IPS-15b (cell line): ENCODE measurements around the gene MRTFB.

Source experiments
- H3K27me3 ChIP-seq: one replicate; pipeline ENCODE4 v1.6.1; 2013; ENCODE audit warnings: low read length; ENCODE audit not compliant: control insufficient read depth, insufficient read depth
- H3K36me3 ChIP-seq: one replicate; pipeline ENCODE4 v1.6.1; 2013; ENCODE audit warnings: low read length; ENCODE audit not compliant: control insufficient read depth, insufficient read depth
- H3K4me1 ChIP-seq: one replicate; pipeline ENCODE4 v1.6.1; 2013; ENCODE audit warnings: mild to moderate bottlenecking, low read length; ENCODE audit not compliant: control insufficient read depth, insufficient read depth
- H3K4me3 ChIP-seq: one replicate; pipeline ENCODE4 v1.5.1; 2013; ENCODE audit warnings: low read depth, low read length
- H3K9ac ChIP-seq: one replicate; pipeline ENCODE4 v1.6.1; 2013; ENCODE audit warnings: low read depth, mild to moderate bottlenecking, low read length
- H3K9me3 ChIP-seq: one replicate; pipeline ENCODE4 v1.6.1; 2013; ENCODE audit warnings: mild to moderate bottlenecking, low read length; ENCODE audit not compliant: control insufficient read depth, insufficient read depth

The MRTFB gene

GRCh38 chr16:14095883-14096551, 24.9 kb downstream of the MRTFB start:
- no peak overlapping the region for H3K9ac ChIP-seq
- H3K4me1 ChIP-seq: no peaks in the 10 kb centered on the region
- H3K27me3 ChIP-seq: no peaks in the 10 kb centered on the region
- no peaks in the 10 kb centered on the region for H3K36me3 ChIP-seq
- H3K9me3 ChIP-seq: no peaks in the 10 kb centered on the region
- no peak overlapping the region for H3K4me3 ChIP-seq

- Histone ChIP-seq H3K4me1 (no peaks in the 10 kb centered on the region), H3K4me3 (no peak overlapping the region), H3K9me3 (no peaks in the 10 kb centered on the region), H3K27me3 (no peaks in the 10 kb centered on the region), H3K36me3 (no peaks in the 10 kb centered on the region), H3K9ac (no peak overlapping the region)
Measured at GRCh38 chr16:14097182-14097959, 26.3 kb downstream of the MRTFB start.

- Histone ChIP-seq H3K9ac (no peak overlapping the region), H3K27me3 (no peaks in the 10 kb centered on the region), H3K4me3 (no peak overlapping the region), H3K36me3 (no peaks in the 10 kb centered on the region), H3K9me3 (no peaks in the 10 kb centered on the region), H3K4me1 (peaks cover 3% of the 10 kb centered on the region)
Measured at GRCh38 chr16:14098081-14098480, 27.0 kb downstream of the MRTFB start.

DNA sequence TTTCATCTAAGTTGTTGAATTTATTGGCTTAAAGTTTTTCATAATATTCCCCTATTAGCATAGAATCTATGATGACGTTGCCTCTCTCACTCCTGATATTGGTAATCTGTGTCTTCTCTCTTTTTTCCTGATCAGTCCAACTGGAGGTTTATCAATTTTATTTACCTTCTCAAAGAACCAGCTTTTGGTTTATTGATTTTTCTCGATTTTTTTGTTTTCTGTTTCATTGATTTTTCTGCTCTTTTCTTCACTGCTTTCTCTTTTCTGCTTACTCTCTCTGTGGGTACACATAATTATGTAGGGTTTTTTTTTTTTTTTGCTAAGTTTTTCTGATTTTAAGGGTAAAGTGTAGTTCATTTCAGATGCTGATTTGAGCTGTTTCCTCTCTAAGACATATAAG, 29.7 kb downstream of the MRTFB start:
- Histone ChIP-seq H3K4me1 (peaks cover 7% of the 10 kb centered on the region), H3K9me3 (no peaks in the 10 kb centered on the region)

DNA sequence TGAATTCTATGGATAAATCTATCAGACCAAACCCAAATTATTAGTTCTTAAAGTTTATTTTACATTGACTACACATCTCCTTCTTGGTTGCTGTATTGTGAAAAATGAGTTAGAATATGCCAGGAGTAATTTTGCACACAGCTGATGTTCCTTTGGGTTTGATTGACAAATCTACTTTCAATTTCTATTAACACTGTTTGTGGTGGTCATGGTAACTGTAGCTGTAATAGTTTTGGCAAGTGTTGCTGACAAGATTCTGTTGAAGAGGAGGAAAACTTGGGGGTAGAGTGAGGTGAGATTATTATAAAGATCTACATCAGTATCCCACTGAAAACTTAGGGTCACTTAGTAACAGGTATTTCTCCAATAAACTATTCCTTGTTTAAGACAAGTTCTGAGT, 30.3 kb downstream of the MRTFB start:
- Histone ChIP-seq H3K27me3 (no peaks in the 10 kb centered on the region), H3K4me3 (no peak overlapping the region), H3K9ac (no peak overlapping the region), H3K9me3 (no peaks in the 10 kb centered on the region), H3K36me3 (no peaks in the 10 kb centered on the region), H3K4me1 (peaks cover 11% of the 10 kb centered on the region)

More for the DNA sequence above, 29.7 kb downstream of the MRTFB start:
- Histone ChIP-seq H3K9ac (no peak overlapping the region), H3K36me3 (no peaks in the 10 kb centered on the region), H3K4me3 (no peak overlapping the region), H3K27me3 (no peaks in the 10 kb centered on the region)

- Histone ChIP-seq H3K4me1 (peaks cover 11% of the 10 kb centered on the region), H3K4me3 (no peak overlapping the region), H3K9me3 (no peaks in the 10 kb centered on the region), H3K36me3 (no peaks in the 10 kb centered on the region), H3K27me3 (no peaks in the 10 kb centered on the region), H3K9ac (no peak overlapping the region)
Measured at GRCh38 chr16:14102925-14103720, 32.0 kb downstream of the MRTFB start.

GRCh38 chr16:14104066-14104465, 32.9 kb downstream of the MRTFB start:
- peaks cover 11% of the 10 kb centered on the region for H3K4me1 ChIP-seq
- no peaks in the 10 kb centered on the region for H3K27me3 ChIP-seq
- no peaks in the 10 kb centered on the region for H3K9me3 ChIP-seq
- no peak overlapping the region for H3K4me3 ChIP-seq
- no peak overlapping the region for H3K9ac ChIP-seq
- no peaks in the 10 kb centered on the region for H3K36me3 ChIP-seq

DNA sequence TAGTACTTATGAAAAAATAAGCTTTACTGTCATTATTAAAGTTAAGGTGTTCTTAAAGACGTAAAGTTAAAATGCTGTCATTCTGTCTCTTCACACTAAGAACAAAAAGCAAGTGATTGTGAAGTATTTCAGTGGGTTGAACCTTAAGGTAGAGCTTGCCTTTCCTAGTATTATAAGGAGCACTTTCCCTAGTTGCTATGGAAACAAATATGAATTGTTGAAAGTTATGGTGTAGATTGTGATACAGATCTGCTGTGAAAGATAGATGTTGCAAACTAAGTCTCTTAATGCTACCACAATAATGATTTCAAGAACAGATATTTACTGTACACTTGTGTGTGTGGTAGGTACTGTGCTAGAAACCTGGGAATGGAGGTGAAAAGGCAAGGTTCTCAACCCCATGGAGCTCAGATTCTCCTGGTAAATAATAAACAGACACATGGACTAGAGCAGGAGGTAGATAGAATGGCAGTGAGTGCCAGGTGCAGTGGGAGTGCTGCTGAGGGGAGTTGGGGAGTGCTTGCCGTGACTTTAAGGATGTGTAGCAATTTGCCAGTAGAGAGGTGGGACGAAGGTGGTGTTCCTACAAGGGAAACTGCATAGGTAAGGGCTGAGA, 34.7 kb downstream of the MRTFB start:
- Histone ChIP-seq H3K27me3 (no peaks in the 10 kb centered on the region), H3K4me3 (no peak overlapping the region), H3K4me1 (peaks cover 16% of the 10 kb centered on the region), H3K36me3 (no peaks in the 10 kb centered on the region), H3K9ac (no peak overlapping the region), H3K9me3 (no peaks in the 10 kb centered on the region)

DNA sequence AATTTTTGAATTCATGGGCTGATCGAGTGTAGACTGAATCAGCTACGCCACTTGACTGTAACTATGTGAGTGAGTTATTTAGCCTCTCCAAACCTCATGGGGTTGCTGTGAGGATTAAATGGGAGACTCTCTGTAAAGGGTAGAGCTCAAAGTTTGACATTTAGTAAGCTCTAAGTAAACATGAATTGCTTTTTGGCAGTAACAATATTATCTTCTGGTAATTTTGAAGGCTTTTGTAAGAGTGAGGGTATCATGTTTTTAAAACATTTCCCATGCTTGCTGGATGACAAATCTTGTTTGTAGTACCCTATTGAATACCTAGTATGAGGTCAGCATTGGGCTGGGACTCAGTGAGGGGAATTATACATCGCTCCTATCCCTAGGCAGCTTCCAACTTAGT, 35.3 kb downstream of the MRTFB start:
- Histone ChIP-seq H3K4me1 (peaks cover 16% of the 10 kb centered on the region), H3K36me3 (no peaks in the 10 kb centered on the region), H3K9me3 (no peaks in the 10 kb centered on the region), H3K4me3 (no peak overlapping the region), H3K27me3 (no peaks in the 10 kb centered on the region), H3K9ac (no peak overlapping the region)

- no peaks in the 10 kb centered on the region for H3K9me3 ChIP-seq
- no peak overlapping the region for H3K9ac ChIP-seq
- no peaks in the 10 kb centered on the region for H3K36me3 ChIP-seq
- H3K4me3 ChIP-seq: no peak overlapping the region
- H3K27me3 ChIP-seq: no peaks in the 10 kb centered on the region
- peaks cover 16% of the 10 kb centered on the region for H3K4me1 ChIP-seq
Measured at GRCh38 chr16:14106961-14107360, 35.8 kb downstream of the MRTFB start.

- no peaks in the 10 kb centered on the region for H3K27me3 ChIP-seq
- no peak overlapping the region for H3K9ac ChIP-seq
- H3K9me3 ChIP-seq: no peaks in the 10 kb centered on the region
- no peak overlapping the region for H3K4me3 ChIP-seq
- H3K36me3 ChIP-seq: no peaks in the 10 kb centered on the region
- peaks cover 9% of the 10 kb centered on the region for H3K4me1 ChIP-seq
Measured at GRCh38 chr16:14109077-14109775, 38.1 kb downstream of the MRTFB start.
